ENCODE data around the gene ZSWIM7.

DNA sequence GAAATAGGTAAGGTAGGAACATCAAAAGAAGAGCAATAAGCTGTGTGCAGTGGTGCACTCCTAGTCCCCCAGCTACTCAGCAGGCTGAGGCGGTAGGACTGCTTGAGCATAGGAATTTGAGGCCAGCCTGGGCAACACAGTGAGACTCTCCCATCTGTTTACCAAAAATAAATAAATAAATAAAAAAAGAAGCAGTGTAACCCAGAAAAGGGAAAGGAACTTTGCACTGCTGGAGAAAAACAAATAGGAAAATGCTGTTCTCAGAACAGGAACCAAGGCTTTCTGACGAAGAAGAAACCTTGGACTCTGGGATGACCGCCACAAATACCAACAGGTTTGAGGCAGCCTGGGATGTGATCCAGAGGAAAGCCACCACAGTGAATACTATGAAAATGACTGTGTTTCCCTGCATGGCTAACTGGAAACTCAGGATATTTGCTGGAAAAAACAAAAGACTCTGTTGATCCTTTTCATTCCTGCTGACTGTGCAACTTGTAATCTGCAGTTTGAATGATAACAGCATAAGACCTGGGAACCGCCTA is 41.3 kb upstream of the ZSWIM7 start:
- no peak for TF ChIP-seq POLR2A (IDR thresholded peaks at IDR 0.05)
- TF ChIP-seq, protein P1, sequence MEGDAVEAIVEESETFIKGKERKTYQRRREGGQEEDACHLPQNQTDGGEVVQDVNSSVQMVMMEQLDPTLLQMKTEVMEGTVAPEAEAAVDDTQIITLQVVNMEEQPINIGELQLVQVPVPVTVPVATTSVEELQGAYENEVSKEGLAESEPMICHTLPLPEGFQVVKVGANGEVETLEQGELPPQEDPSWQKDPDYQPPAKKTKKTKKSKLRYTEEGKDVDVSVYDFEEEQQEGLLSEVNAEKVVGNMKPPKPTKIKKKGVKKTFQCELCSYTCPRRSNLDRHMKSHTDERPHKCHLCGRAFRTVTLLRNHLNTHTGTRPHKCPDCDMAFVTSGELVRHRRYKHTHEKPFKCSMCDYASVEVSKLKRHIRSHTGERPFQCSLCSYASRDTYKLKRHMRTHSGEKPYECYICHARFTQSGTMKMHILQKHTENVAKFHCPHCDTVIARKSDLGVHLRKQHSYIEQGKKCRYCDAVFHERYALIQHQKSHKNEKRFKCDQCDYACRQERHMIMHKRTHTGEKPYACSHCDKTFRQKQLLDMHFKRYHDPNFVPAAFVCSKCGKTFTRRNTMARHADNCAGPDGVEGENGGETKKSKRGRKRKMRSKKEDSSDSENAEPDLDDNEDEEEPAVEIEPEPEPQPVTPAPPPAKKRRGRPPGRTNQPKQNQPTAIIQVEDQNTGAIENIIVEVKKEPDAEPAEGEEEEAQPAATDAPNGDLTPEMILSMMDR (IDR thresholded peaks at IDR 0.05) = no peak
